Measurements from ENCODE around the gene MRPL52. TPM values are rescaled to one million over a fixed set of nuclear protein-coding genes. Genes with fewer than 3 reads are reported as not detected.

Gene MRPL52
- total and polyA plus RNA-seq, 7 donors: 54.6 to 333 (median 64.3) TPM

DNA sequence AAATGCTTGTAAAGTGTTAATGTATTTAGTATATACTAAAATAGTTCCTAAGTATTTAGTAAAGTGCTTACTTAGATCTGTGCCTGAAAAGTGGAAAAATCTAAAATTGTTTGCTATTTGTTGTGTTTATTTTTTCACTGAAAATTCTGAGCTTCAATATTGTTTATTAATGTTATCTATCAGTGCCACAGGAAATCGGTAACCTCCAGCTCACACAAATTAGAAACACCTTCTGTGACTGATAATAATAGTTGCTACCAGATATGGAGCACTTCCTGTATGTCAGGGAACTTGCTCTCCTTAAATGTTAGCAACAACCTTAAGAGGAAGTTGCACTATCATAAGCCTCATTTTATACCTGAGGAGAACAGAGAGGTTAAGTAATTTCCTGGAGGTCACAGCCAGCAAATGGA, 41.1 kb downstream of the MRPL52 start:
- 3% methylated on average over 1 of the region's 1 CpG for WGBS, 2 donors
- peaks cover 0 to 49% (median 43%) of the 10 kb centered on the region in 4 donors for H3K4me1 ChIP-seq

DNA sequence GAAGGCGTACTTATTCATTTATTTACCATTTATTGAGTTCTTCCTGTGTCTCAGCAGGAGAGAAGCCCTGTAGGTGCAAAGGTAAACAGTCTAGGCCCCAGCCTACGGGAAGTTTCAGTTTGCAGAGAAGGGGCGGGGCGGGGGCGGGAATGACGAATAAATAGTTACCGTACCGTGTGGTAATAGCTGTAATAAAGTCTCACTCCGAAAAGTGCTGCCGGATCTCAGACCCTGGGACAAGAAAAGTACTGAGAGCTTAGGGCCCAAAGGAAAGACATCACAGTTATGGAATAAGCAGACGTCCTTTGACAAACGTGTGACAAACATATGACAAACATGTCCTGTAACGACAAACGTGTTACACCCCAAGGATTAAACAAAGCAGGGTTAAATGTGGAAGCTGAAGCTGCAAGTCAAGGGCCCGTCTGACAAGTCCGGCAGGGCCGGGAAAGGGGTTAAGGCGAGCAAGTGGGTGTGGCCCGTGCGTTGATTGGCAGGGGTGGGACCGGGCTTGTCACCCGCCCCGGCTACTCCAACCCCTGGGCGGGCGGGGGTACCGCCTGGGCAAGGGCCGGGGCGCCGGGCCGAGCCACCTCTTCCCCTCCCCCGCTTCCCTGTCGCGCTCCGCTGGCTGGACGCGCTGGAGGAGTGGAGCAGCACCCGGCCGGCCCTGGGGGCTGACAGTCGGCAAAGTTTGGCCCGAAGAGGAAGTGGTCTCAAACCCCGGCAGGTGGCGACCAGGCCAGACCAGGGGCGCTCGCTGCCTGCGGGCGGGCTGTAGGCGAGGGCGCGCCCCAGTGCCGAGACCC, 41.7 kb downstream of the MRPL52 start, which contains the start of gene LRP10:
TSS of gene LRP10 (plus strand) at position 517 of the 809 bp plus-strand sequence. CDS start 564 bp downstream, outside the sequence.
- H3K4me3 ChIP-seq: peak within 1 kb of the TSS; percentile 77 to 93 (median 87)
- intact Hi-C loops (cut with DNase I): loop anchor here (1.0 to 5.0 kb wide), 5 partner anchors 29 to 226 kb away; partner anchors contain the start of genes ACIN1, AJUBA, C14orf119 and MMP14
- no peak for TF ChIP-seq EP300 (IDR thresholded peaks at IDR 0.05)
- TF ChIP-seq, protein P1, sequence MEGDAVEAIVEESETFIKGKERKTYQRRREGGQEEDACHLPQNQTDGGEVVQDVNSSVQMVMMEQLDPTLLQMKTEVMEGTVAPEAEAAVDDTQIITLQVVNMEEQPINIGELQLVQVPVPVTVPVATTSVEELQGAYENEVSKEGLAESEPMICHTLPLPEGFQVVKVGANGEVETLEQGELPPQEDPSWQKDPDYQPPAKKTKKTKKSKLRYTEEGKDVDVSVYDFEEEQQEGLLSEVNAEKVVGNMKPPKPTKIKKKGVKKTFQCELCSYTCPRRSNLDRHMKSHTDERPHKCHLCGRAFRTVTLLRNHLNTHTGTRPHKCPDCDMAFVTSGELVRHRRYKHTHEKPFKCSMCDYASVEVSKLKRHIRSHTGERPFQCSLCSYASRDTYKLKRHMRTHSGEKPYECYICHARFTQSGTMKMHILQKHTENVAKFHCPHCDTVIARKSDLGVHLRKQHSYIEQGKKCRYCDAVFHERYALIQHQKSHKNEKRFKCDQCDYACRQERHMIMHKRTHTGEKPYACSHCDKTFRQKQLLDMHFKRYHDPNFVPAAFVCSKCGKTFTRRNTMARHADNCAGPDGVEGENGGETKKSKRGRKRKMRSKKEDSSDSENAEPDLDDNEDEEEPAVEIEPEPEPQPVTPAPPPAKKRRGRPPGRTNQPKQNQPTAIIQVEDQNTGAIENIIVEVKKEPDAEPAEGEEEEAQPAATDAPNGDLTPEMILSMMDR (IDR thresholded peaks at IDR 0.05): no peak
- TF ChIP-seq POLR2A (IDR thresholded peaks at IDR 0.05): peak; percentile 69 to 87
- TF ChIP-seq POLR2AphosphoS5 (IDR thresholded peaks at IDR 0.05): peak; percentile 74 to 93 (median 89)
- peak; percentile 97 for DNase-seq
- H3K27ac ChIP-seq: peak within 1 kb of the TSS; percentile 99
- H3K36me3 ChIP-seq: peaks cover 21 to 33% (median 29%) of the 10 kb centered on the region in 4 donors
- no peaks in the 10 kb centered on the region for H3K9me3 ChIP-seq
- no peaks in the 10 kb centered on the region for H3K27me3 ChIP-seq
- H3K4me1 ChIP-seq: peaks cover 0 to 49% (median 47%) of the 10 kb centered on the region in 4 donors
- WGBS, 2 donors: 0% methylated on average over 50 of the region's 50 CpGs

More for the DNA sequence above, 41.1 kb downstream of the MRPL52 start:
- TF ChIP-seq POLR2AphosphoS5 (IDR thresholded peaks at IDR 0.05) (no peak), POLR2A (IDR thresholded peaks at IDR 0.05) (no peak), EP300 (IDR thresholded peaks at IDR 0.05) (no peak)
- TF ChIP-seq, protein P1 (IDR thresholded peaks at IDR 0.05): no peak
- Histone ChIP-seq H3K27ac (peak overlapping the region; percentile 99), H3K36me3 (peaks cover 15 to 27% (median 23%) of the 10 kb centered on the region in 4 donors), H3K9me3 (no peaks in the 10 kb centered on the region), H3K4me3 (peak overlapping the region; percentile 77 to 93 (median 87)), H3K27me3 (no peaks in the 10 kb centered on the region)
- DNase-seq: no peak
- intact Hi-C loops (cut with DNase I): loop anchor here (5.0 kb wide), 4 partner anchors 34 to 226 kb away; partner anchors contain the start of genes ACIN1, AJUBA, C14orf119 and MMP14

DNA sequence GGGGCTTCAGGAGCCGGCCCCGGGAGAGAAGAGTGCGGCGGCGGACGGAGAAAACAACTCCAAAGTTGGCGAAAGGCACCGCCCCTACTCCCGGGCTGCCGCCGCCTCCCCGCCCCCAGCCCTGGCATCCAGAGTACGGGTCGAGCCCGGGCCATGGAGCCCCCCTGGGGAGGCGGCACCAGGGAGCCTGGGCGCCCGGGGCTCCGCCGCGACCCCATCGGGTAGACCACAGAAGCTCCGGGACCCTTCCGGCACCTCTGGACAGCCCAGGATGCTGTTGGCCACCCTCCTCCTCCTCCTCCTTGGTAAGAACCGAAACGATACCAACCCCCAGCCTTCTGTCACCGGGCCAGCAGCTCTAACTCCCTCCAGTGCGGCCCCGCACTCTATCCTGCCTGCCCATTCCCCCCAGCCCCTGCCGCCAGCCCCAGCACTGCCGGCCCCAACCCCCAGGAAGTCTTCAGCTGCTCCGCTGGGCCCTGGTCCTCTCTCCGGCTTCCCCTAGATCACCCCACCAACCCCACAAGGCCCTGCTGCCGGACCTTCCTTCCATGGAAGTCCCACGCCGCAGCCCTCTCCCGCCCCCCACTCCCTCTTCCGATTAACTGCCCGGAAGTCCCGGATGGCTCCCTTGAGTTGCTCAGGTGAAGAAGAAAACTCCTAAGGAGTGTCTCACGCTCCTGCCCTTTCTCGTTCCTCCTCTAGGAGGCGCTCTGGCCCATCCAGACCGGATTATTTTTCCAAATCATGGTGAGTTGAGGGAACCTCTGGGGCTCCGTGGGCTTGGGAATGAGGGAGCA, 42.5 kb downstream of the MRPL52 start:
- peak overlapping the region; percentile 99 for H3K27ac ChIP-seq
- H3K36me3 ChIP-seq: peaks cover 29 to 41% (median 37%) of the 10 kb centered on the region in 4 donors
- no peaks in the 10 kb centered on the region for H3K27me3 ChIP-seq
- intact Hi-C loops (cut with DNase I): loop anchor here (1.0 to 5.0 kb wide), 5 partner anchors 28 to 225 kb away; partner anchors contain the start of genes ACIN1, AJUBA, C14orf119 and MMP14
- DNase-seq: peak; percentile 93
- TF ChIP-seq EP300 (IDR thresholded peaks at IDR 0.05) (peak in 1 of 4 donors; percentile 7), POLR2A (IDR thresholded peaks at IDR 0.05) (peak in 1 of 2 donors; percentile 7), POLR2AphosphoS5 (IDR thresholded peaks at IDR 0.05) (peak; percentile 33 to 57 (median 49))
- TF ChIP-seq, protein P1 (IDR thresholded peaks at IDR 0.05): peak; percentile 88 to 97 (median 96)
- H3K4me3 ChIP-seq: peak overlapping the region; percentile 77 to 93 (median 87)
- H3K4me1 ChIP-seq: peaks cover 0 to 51% (median 49%) of the 10 kb centered on the region in 4 donors
- H3K9me3 ChIP-seq: no peaks in the 10 kb centered on the region
- 0 to 1% methylated on average over 45 of the region's 45 CpGs for WGBS, 2 donors

DNA sequence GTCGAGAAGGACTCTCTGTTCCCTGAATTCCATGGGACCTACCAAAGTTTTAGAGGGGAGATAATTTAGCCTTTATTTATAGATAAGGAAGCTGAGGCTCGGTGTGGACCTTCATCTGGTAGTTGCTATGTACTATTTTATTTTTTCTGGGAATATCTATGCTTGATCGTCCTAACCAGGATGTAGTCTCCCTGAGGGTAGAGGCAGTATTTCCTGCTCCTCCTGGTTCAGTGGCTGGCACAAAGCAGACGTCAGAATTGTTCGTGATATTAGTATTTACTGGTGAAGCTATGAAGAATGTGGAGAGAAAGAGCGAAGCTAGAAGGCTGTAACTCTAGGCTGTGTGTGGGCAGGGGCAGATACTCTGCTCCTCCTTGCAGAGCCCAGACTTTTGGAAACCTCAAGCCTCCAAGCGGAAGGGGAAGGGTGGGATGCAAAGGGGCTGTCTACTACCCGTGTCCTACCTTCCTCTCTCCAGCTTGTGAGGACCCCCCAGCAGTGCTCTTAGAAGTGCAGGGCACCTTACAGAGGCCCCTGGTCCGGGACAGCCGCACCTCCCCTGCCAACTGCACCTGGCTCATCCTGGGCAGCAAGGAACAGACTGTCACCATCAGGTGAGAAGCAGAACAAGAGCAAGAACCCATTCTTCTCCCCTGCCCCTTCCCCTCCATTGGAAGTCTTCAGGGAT, 43.3 kb downstream of the MRPL52 start:
- H3K4me3 ChIP-seq: peak overlapping the region; percentile 77 to 93 (median 87)
- TF ChIP-seq POLR2AphosphoS5 (IDR thresholded peaks at IDR 0.05) (no peak), EP300 (IDR thresholded peaks at IDR 0.05) (no peak), POLR2A (IDR thresholded peaks at IDR 0.05) (no peak)
- TF ChIP-seq, protein P1 (IDR thresholded peaks at IDR 0.05): peak in 1 of 4 experiments; percentile 34
- peak overlapping the region; percentile 99 for H3K27ac ChIP-seq
- H3K9me3 ChIP-seq: no peaks in the 10 kb centered on the region
- H3K27me3 ChIP-seq: no peaks in the 10 kb centered on the region
- no peak for DNase-seq
- intact Hi-C loops (cut with DNase I): loop anchor here (1.0 to 5.0 kb wide), 5 partner anchors 27 to 224 kb away; partner anchors contain the start of genes ACIN1, AJUBA, C14orf119 and MMP14
- H3K4me1 ChIP-seq: peaks cover 0 to 51% (median 49%) of the 10 kb centered on the region in 4 donors
- 34 to 52% methylated on average over 10 of the region's 10 CpGs for WGBS, 2 donors
- H3K36me3 ChIP-seq: peaks cover 36 to 49% (median 45%) of the 10 kb centered on the region in 4 donors
